OCI-LY3 (cell line): ENCODE measurements around the gene SAPCD1.

Source experiments
- H2AFZ ChIP-seq: fragments of 200-600, 300-600 bp; shearing (Covaris generic); 2 replicates; pipeline ENCODE4 v1.6.0; 2014; ENCODE audit warnings: antibody characterized with exemption, low read depth, low read length
- H3K27ac ChIP-seq: fragments of 200-600, 300-600 bp; sonication (generic); 2 replicates; pipeline ENCODE4 v1.5.1; 2014; ENCODE audit warnings: mild to moderate bottlenecking, low read length, moderate library complexity, mixed read lengths
- H3K27me3 ChIP-seq: fragments of 200-600, 300-600 bp; sonication (generic); 2 replicates; pipeline ENCODE4 v1.6.1; 2014; ENCODE audit warnings: low read depth, low read length, mixed read lengths
- H3K36me3 ChIP-seq: fragments of 200-600, 300-600 bp; sonication (generic); replicated peaks from 2 replicates; pipeline ENCODE3; 2014; ENCODE audit warnings: low read depth, low read length, mixed read lengths
- H3K4me1 ChIP-seq: fragments of 300-600, 200-600 bp; sonication (generic); 2 replicates; pipeline ENCODE4 v1.6.1; 2014; ENCODE audit warnings: low read length, mixed read lengths
- H3K4me2 ChIP-seq: fragments of 200-600, 300-600 bp; sonication (generic); 2 replicates; pipeline ENCODE4 v1.6.1; 2014; ENCODE audit warnings: low read length, mixed read lengths
- H3K4me3 ChIP-seq: fragments of 300-600, 200-600 bp; sonication (generic); 2 replicates; pipeline ENCODE4 v1.5.1; 2014; ENCODE audit warnings: antibody characterized with exemption, mild to moderate bottlenecking, low read length, moderate library complexity
- H3K79me2 ChIP-seq: fragments of 300-600, 200-600 bp; shearing (Covaris generic); 2 replicates; pipeline ENCODE4 v1.6.1; 2014; ENCODE audit warnings: mild to moderate bottlenecking, low read length, mixed read lengths
- H3K9ac ChIP-seq: fragments of 300-600, 200-600 bp; shearing (Covaris generic); 2 replicates; pipeline ENCODE4 v1.6.0; 2014; ENCODE audit warnings: mild to moderate bottlenecking, low read length, moderate library complexity
- H3K9me3 ChIP-seq: fragments of 200-600, 300-600 bp; shearing (Covaris generic); 2 replicates; pipeline ENCODE4 v1.6.1; 2014; ENCODE audit warnings: low read length, mixed read lengths; ENCODE audit not compliant: insufficient read depth
- H4K20me1 ChIP-seq: fragments of 200-600, 300-600 bp; sonication (generic); 2 replicates; pipeline ENCODE4 v1.6.1; 2016; ENCODE audit warnings: low read length, mixed read lengths; ENCODE audit not compliant: insufficient read depth
- CTCF ChIP-seq: fragments of 200-600, 300-600 bp; sonication (generic); IDR thresholded peaks from 2 replicates; pipeline ENCODE4 v1.5.1; 2014; ENCODE audit warnings: antibody characterized with exemption, low read length, low read depth
- EZH2phosphoT487 ChIP-seq: fragments of 200-600 bp; shearing (Covaris generic); IDR thresholded peaks from 2 replicates; pipeline ENCODE4 v1.6.1; 2018; ENCODE audit warnings: antibody characterized with exemption, mixed run types, low read depth

The SAPCD1 gene

GRCh38 chr6:31729515-31729978 is 32.9 kb upstream of the SAPCD1 start:
- Histone ChIP-seq H4K20me1 (peaks cover 13% of the 10 kb centered on the region), H3K4me3 (no peak overlapping the region), H3K36me3 (peaks cover 46% of the 10 kb centered on the region), H3K27ac (no peak overlapping the region), H3K27me3 (no peaks in the 10 kb centered on the region), H3K4me2 (no peak overlapping the region), H3K9ac (no peak overlapping the region), H3K4me1 (peaks cover 35% of the 10 kb centered on the region), H3K79me2 (peaks cover 12% of the 10 kb centered on the region), H2AFZ (no peak overlapping the region), H3K9me3 (no peaks in the 10 kb centered on the region)
- peak; percentile 61; the same call in 1 of the 2 replicates for TF ChIP-seq CTCF
- no peak for TF ChIP-seq EZH2phosphoT487

DNA sequence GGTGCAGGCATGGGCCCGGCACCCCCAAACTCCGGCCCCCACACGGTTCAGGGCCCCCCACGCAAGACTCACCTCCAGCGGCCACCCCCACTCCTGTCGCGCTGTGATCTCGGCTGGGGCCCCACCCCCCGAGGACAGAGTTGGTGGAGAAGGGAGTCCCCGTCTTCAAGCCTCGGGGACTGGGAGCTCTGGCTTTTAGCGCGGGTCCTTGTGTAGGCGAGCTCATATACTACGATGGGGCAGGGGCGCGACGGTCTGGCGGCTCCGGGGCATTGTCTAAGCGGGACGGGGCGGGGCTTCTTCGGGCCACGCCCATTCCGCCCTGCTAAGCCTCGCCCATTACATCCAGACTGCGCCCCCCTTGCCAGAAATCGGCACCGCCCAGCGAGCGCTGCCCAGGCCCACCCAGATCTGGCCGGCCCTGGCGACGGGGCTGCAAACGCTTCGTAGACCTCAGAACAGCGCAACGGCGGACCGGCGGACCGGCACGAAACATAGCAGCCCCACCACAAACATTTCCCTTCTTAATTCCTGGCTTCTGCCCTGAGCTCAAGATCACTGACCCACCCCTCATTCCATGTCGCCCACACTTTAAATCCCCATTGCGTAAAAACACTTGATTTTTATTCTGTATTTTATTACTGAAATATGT is 32.4 kb upstream of the SAPCD1 start:
- Histone ChIP-seq H3K36me3 (peaks cover 46% of the 10 kb centered on the region), H2AFZ (no peak overlapping the region), H3K27ac (no peak overlapping the region)

DNA sequence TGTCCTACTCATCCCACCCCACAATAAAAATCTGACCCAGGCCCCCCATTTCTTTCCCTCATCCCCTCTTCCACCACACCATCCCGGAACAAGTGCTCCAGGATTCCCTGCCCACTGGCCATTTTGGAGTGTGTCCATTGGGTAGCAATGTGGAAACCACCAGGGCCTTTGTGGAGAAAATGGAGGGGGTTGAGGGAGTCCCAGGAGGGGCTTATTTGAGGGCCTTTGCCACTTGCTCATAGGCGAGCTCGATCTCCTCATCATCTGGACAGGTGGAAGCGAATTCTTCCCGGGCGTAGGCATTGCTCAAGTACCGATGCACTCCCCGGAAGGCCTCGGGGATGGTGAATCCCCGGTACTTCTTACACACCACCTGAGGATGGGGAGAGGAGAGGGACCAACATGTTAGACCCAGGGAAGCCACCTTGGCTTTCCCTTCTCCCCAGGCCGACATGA is 31.8 kb upstream of the SAPCD1 start:
- no peak overlapping the region for H3K9ac ChIP-seq

More for the DNA sequence above, 32.4 kb upstream of the SAPCD1 start:
- H3K9ac ChIP-seq: no peak overlapping the region
- peaks cover 36% of the 10 kb centered on the region for H3K4me1 ChIP-seq
- no peak for TF ChIP-seq CTCF
- TF ChIP-seq EZH2phosphoT487: no peak
- no peaks in the 10 kb centered on the region for H3K9me3 ChIP-seq
- H3K79me2 ChIP-seq: peaks cover 18% of the 10 kb centered on the region
- peaks cover 13% of the 10 kb centered on the region for H4K20me1 ChIP-seq
- no peaks in the 10 kb centered on the region for H3K27me3 ChIP-seq
- no peak overlapping the region for H3K4me2 ChIP-seq
- H3K4me3 ChIP-seq: no peak overlapping the region

More for the DNA sequence above, 31.8 kb upstream of the SAPCD1 start:
- TF ChIP-seq CTCF (no peak), EZH2phosphoT487 (no peak)
- H3K4me3 ChIP-seq: no peak overlapping the region
- no peak overlapping the region for H3K4me2 ChIP-seq
- peaks cover 23% of the 10 kb centered on the region for H3K79me2 ChIP-seq
- no peak overlapping the region for H3K27ac ChIP-seq
- no peak overlapping the region for H2AFZ ChIP-seq
- H3K4me1 ChIP-seq: peaks cover 36% of the 10 kb centered on the region
- H3K27me3 ChIP-seq: no peaks in the 10 kb centered on the region
- H3K9me3 ChIP-seq: no peaks in the 10 kb centered on the region
- H4K20me1 ChIP-seq: peaks cover 13% of the 10 kb centered on the region
- peaks cover 46% of the 10 kb centered on the region for H3K36me3 ChIP-seq
